AG09319 (cell line): Measurements from ENCODE around the gene DDX39B.

ENCODE experiments used
- DNase-seq: peaks from one replicate; pipeline ENCODE4 v3.0.0-alpha.2; 2010; ENCODE audit warnings: low read depth; ENCODE audit errors: extremely low read depth
- CTCF ChIP-seq: IDR thresholded peaks from 2 replicates; pipeline ENCODE4 v1.5.1; 2011; ENCODE audit warnings: low read depth, mild to moderate bottlenecking, inconsistent platforms, low read length, moderate library complexity

The DDX39B gene

GRCh38 chr6:31483392-31483791, 58.4 kb downstream of the DDX39B start:
- TF ChIP-seq CTCF: no peak
- DNase-seq: no peak

- no peak for TF ChIP-seq CTCF
- no peak for DNase-seq
Observed at GRCh38 chr6:31480574-31480973, 61.2 kb downstream of the DDX39B start.
